Measurements from ENCODE around the gene NTRK2.

DNA sequence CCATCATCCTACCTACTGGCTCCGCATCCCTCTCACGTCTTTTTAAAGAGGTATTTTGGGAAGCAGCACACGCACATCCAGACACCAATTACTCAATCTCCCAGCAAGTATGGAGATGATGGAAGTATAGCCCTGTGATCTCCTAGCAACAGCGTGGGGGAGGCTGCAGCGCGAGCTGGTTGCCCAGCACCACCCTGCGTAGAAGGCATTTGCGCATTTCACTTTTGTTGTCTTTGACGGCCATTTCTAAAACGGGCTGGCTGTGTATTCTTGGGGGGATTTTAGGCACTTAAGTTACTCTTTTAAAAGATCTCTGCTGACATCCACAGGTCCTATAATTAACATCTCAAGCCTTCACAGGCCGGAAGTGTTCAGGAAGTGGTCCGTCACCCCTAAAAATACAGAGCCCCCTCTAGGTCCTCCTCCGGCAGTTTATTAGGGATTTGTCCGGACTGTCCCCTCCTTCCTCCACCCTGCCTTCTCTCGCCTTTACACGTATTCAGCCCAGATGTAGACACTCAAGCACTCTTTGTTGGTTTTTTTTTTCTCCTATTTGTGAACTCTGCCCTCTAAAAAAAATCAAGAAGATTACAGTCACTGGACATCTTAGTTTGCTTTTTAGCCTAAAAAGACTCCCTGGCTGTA is 371.4 kb downstream of the NTRK2 start:
- no peak for TF ChIP-seq POLR2AphosphoS5 (IDR thresholded peaks at IDR 0.05; ENCODE audit: low read depth, low read length)
- TF ChIP-seq, protein P1, sequence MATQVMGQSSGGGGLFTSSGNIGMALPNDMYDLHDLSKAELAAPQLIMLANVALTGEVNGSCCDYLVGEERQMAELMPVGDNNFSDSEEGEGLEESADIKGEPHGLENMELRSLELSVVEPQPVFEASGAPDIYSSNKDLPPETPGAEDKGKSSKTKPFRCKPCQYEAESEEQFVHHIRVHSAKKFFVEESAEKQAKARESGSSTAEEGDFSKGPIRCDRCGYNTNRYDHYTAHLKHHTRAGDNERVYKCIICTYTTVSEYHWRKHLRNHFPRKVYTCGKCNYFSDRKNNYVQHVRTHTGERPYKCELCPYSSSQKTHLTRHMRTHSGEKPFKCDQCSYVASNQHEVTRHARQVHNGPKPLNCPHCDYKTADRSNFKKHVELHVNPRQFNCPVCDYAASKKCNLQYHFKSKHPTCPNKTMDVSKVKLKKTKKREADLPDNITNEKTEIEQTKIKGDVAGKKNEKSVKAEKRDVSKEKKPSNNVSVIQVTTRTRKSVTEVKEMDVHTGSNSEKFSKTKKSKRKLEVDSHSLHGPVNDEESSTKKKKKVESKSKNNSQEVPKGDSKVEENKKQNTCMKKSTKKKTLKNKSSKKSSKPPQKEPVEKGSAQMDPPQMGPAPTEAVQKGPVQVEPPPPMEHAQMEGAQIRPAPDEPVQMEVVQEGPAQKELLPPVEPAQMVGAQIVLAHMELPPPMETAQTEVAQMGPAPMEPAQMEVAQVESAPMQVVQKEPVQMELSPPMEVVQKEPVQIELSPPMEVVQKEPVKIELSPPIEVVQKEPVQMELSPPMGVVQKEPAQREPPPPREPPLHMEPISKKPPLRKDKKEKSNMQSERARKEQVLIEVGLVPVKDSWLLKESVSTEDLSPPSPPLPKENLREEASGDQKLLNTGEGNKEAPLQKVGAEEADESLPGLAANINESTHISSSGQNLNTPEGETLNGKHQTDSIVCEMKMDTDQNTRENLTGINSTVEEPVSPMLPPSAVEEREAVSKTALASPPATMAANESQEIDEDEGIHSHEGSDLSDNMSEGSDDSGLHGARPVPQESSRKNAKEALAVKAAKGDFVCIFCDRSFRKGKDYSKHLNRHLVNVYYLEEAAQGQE (IDR thresholded peaks at IDR 0.05; ENCODE audit: insufficient read depth in 1 of 2, low read depth in 2 of 2, low read length in 2 of 2): no peak

Data from PFSK-1 (cell line).